Parathyroid adenoma (tissue), 2 donors: ENCODE measurements around the gene FJX1.

Source experiments
- H2AFZ ChIP-seq: fragments of 300-600 bp; sonication (generic); one replicate; pipeline ENCODE4 v1.7.0; 2017; ENCODE audit warnings: antibody characterized with exemption, mild to moderate bottlenecking
- H3K27ac ChIP-seq: fragments of 300-600 bp; sonication (generic); one replicate; pipeline ENCODE4 v1.7.0; 2017
- H3K27me3 ChIP-seq: fragments of 300-600 bp; sonication (generic); one replicate; pipeline ENCODE4 v1.7.0; 2017; ENCODE audit warnings: low read length; ENCODE audit not compliant: control insufficient read depth, insufficient read depth
- H3K36me3 ChIP-seq: fragments of 300-600 bp; sonication (generic); one replicate; pipeline ENCODE4 v1.7.0; 2017; ENCODE audit warnings: low read length; ENCODE audit not compliant: control insufficient read depth, insufficient read depth
- H3K4me1 ChIP-seq: fragments of 300-600 bp; sonication (generic); one replicate; pipeline ENCODE4 v1.7.0; 2017; ENCODE audit warnings: control low read depth
- H3K4me2 ChIP-seq: fragments of 300-600 bp; sonication (generic); one replicate; pipeline ENCODE4 v1.7.0; 2017; ENCODE audit warnings: low read length
- H3K4me3 ChIP-seq: fragments of 300-600 bp; sonication (generic); one replicate; pipeline ENCODE4 v1.7.0; 2017; ENCODE audit warnings: low read depth, low read length
- H3K79me2 ChIP-seq: fragments of 300-600 bp; sonication (generic); one replicate; pipeline ENCODE4 v1.7.0; 2017; ENCODE audit warnings: control low read depth
- H3K9ac ChIP-seq: fragments of 300-600 bp; sonication (generic); one replicate; pipeline ENCODE4 v1.7.0; 2017; ENCODE audit warnings: mild to moderate bottlenecking
- H3K9me3 ChIP-seq: fragments of 300-600 bp; sonication (generic); one replicate; pipeline ENCODE4 v1.7.0; 2017; ENCODE audit warnings: low read length; ENCODE audit not compliant: control insufficient read depth
- TF ChIP-seq, protein P1 (sequence below): fragments of 300-600 bp; sonication (generic); IDR thresholded peaks from one replicate; pipeline ENCODE4 v1.7.0; 2017; ENCODE audit warnings: antibody characterized with exemption, mild to moderate bottlenecking
- donor health status: primary hyperparathyroidism.

The FJX1 gene

DNA sequence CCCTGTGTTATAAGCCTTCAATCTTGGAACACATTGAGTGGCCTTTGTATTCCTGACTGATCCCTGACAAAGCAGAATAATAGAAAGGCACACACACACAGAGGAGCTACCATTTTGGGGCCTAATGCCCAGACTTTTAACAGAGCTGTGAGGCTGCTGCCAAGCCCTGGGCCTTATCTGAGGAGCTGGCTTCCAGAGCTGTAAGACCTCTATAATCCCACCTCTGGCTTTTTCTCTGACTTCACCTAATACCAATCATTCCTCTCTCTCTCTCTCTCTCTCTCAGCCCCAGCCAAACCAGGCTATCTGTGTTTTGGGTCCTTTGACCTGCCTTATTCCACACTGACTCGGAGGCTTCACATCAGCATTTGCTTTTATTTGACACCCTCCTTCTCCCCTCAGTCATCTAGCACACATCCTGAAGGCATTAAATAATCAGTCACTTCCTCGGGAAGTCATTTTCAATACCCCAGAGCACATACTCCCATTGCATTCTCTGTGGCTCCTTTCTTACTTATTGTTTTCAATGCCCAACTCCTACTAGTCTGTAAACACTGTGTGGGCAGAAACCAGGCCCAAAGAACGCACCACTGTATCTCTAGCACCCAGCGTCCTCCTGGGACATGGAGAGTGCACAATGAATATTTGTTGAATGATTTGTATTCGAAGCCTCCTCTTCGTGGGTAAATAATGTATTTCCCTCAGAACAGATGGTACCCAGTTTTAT lies 23.1 kb downstream of the FJX1 start:
- no peaks in the 10 kb centered on the region for H3K36me3 ChIP-seq
- TF ChIP-seq, protein P1, sequence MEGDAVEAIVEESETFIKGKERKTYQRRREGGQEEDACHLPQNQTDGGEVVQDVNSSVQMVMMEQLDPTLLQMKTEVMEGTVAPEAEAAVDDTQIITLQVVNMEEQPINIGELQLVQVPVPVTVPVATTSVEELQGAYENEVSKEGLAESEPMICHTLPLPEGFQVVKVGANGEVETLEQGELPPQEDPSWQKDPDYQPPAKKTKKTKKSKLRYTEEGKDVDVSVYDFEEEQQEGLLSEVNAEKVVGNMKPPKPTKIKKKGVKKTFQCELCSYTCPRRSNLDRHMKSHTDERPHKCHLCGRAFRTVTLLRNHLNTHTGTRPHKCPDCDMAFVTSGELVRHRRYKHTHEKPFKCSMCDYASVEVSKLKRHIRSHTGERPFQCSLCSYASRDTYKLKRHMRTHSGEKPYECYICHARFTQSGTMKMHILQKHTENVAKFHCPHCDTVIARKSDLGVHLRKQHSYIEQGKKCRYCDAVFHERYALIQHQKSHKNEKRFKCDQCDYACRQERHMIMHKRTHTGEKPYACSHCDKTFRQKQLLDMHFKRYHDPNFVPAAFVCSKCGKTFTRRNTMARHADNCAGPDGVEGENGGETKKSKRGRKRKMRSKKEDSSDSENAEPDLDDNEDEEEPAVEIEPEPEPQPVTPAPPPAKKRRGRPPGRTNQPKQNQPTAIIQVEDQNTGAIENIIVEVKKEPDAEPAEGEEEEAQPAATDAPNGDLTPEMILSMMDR, result no peak
- no peak overlapping the region for H3K9ac ChIP-seq
- H3K79me2 ChIP-seq, result no peaks in the 10 kb centered on the region
- H2AFZ ChIP-seq, result no peak overlapping the region
- H3K4me2 ChIP-seq, result no peak overlapping the region
- no peaks in the 10 kb centered on the region for H3K4me1 ChIP-seq
- H3K9me3 ChIP-seq, result no peaks in the 10 kb centered on the region
- H3K27me3 ChIP-seq, result no peaks in the 10 kb centered on the region
- no peak overlapping the region for H3K4me3 ChIP-seq
- H3K27ac ChIP-seq, result no peak overlapping the region

DNA sequence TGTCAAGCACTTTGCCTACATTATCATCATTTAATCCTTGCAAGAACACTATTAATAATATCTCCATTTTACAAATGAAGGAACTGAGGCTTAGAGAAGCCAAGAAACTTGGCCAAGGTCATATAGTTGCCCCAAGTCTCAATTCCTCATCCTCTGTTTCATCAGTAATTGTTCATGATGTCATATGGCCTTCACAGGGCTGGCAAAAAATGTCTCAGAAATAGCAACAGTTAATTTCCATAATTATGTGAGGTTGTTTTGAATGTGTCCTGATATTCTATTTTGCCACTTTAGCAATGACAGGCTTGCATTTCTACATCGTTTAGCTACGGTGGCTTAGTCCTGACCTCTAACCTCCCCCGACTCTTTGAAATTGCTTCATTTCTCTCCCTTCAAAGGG lies 23.7 kb downstream of the FJX1 start:
- Histone ChIP-seq H3K9me3 (no peaks in the 10 kb centered on the region), H3K4me1 (no peaks in the 10 kb centered on the region), H3K9ac (no peak overlapping the region), H2AFZ (no peak overlapping the region), H3K36me3 (no peaks in the 10 kb centered on the region), H3K27me3 (no peaks in the 10 kb centered on the region), H3K4me3 (no peak overlapping the region), H3K79me2 (no peaks in the 10 kb centered on the region), H3K4me2 (no peak overlapping the region), H3K27ac (no peak overlapping the region)
- TF ChIP-seq, protein P1, result no peak

DNA sequence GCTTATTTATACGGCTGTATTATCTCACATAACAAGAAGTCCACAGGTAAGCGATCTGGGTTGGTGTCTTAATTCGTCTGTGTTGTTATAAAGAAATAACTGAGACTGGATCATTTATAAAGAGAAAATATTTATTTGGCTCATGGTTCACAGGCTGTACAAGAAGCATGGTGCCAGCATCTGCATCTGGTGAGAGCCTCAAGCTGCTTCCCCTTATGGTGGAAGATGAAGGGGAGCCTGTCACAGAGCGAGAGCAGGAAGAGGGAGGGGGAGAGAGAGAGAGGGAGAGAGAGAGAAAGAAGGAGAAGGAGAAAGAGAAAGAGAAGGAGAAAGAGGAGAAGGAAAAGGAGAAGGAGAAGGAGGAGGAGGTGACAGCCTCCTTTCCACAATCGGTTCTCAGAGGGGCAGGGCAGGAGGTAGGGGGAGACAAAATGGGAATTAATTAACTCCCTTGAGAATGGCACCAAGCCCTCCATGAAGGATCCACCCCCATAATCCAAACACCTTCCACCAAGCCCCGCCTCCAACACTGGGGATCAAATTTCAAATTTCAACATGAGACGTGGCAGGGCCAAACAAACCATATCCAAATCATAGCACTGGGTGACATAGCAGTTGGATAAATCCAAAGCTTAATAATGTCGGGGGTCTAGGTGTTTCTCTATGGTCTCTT lies 29.3 kb downstream of the FJX1 start:
- Histone ChIP-seq H3K4me3 (no peak overlapping the region), H3K27ac (no peak overlapping the region), H3K36me3 (no peaks in the 10 kb centered on the region), H3K9ac (no peak overlapping the region), H3K9me3 (no peaks in the 10 kb centered on the region), H3K79me2 (no peaks in the 10 kb centered on the region), H3K27me3 (no peaks in the 10 kb centered on the region), H3K4me2 (no peak overlapping the region), H3K4me1 (no peaks in the 10 kb centered on the region), H2AFZ (no peak overlapping the region)
- TF ChIP-seq, protein P1, result no peak

DNA sequence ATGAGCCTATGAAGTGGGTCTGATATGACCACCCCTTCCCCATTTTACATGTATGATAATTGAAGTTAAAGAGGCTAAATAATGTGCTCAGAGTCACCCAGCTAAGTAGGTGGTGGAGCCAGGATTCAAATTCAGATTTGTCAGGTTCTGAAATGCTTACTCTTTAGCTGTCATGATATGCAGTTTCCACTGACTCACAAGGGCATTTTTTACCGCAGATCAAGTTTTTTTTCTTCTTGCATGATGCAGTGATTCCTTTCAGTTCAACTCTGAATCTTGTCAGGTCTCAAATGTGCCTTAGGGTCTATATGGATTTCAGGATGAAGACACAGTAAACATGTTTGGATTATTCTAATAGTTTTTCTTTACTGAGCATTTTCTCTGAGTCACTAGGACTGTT lies 31.7 kb downstream of the FJX1 start:
- no peaks in the 10 kb centered on the region for H3K4me1 ChIP-seq
- no peaks in the 10 kb centered on the region for H3K79me2 ChIP-seq
- no peak overlapping the region for H3K4me2 ChIP-seq
- H2AFZ ChIP-seq, result no peak overlapping the region
- H3K4me3 ChIP-seq, result no peak overlapping the region
- H3K9ac ChIP-seq, result no peak overlapping the region
- no peaks in the 10 kb centered on the region for H3K36me3 ChIP-seq
- no peak overlapping the region for H3K27ac ChIP-seq
- TF ChIP-seq, protein P1, result no peak
- no peaks in the 10 kb centered on the region for H3K9me3 ChIP-seq
- no peaks in the 10 kb centered on the region for H3K27me3 ChIP-seq

DNA sequence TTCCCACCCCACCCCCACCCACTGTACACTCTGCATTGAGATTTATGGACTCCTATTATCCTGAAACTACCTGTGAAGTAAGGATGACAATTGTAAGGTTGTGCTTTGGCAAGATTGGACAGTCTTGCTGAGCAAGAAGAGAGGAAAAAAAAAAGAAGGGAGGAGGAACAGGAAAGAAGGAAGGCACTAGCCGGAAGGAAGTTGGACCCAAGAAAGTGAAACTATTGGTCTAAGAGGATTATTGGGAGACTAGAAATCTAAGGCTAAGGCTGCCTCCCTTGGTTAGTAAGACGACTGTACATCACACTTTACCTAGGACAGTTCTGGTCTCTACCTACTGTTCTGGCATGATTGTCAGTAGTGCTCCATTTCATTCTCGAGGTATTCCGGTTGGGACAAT lies 32.2 kb downstream of the FJX1 start:
- H3K9me3 ChIP-seq, result no peaks in the 10 kb centered on the region
- H3K36me3 ChIP-seq, result no peaks in the 10 kb centered on the region
- H3K79me2 ChIP-seq, result no peaks in the 10 kb centered on the region
- no peak overlapping the region for H2AFZ ChIP-seq
- no peak overlapping the region for H3K27ac ChIP-seq
- H3K9ac ChIP-seq, result no peak overlapping the region
- H3K4me1 ChIP-seq, result no peaks in the 10 kb centered on the region
- no peaks in the 10 kb centered on the region for H3K27me3 ChIP-seq
- TF ChIP-seq, protein P1, result no peak
- H3K4me3 ChIP-seq, result no peak overlapping the region
- H3K4me2 ChIP-seq, result no peak overlapping the region
